Activated CD4-positive, alpha-beta T cell treated with anti-CD3 and anti-CD28 coated beads, Interleukin-10, Interleukin-2, amounts not matched to agents 100 ng/mL and 50 ng/mL, durations not matched to agents 16 hours and 8 hours (primary cell): ENCODE data around the gene LAMC2.

Experiments
- DNase-seq: peaks from one replicate; pipeline ENCODE4 v3.0.0-alpha.2; 2020

The LAMC2 gene

GRCh38 chr1:183173828-183174227 is 12.2 kb upstream of the LAMC2 start:
- DNase-seq, result no peak

- DNase-seq, result no peak
Observed at GRCh38 chr1:183175631-183176030, 10.4 kb upstream of the LAMC2 start.

DNA sequence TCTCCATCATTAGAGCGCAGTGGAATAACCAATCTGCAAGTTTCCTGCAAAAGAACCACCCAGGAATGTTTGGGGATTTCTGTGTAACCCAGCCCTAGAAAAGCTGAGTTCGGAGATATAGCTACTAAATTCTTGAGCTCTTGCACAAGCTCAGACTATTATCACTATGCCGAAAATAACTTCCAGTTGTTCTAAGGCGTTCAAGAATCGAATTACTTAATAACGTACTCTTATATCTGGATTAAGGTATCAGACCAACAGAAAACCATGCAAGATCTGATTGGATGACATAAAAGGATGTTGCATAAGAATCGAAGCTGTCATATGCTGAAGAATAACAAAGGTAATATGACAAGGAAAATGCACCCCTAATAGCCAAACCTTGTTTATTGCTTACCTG is 7.5 kb upstream of the LAMC2 start:
- DNase-seq, result no peak

DNA sequence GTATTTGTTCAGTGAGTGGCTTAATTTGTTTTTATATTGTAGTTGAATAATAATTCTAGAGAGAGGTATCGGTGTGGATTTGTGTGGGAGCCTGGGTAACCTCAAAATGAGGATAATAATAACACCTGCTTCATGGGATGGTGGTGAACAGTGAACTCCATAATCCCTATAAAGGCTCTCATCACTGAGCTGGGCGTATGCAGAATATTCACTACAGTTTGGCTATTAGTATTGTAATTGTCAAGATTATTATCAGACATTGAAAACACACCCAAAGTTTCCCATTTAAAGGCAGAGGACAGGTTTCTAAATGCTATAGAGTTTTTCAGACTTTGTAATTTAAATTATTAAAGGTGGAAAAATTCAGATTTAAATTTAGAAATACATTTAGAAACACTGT is 7.0 kb upstream of the LAMC2 start:
- DNase-seq, result no peak

GRCh38 chr1:183180218-183180617 is 5.8 kb upstream of the LAMC2 start:
- no peak for DNase-seq

DNA sequence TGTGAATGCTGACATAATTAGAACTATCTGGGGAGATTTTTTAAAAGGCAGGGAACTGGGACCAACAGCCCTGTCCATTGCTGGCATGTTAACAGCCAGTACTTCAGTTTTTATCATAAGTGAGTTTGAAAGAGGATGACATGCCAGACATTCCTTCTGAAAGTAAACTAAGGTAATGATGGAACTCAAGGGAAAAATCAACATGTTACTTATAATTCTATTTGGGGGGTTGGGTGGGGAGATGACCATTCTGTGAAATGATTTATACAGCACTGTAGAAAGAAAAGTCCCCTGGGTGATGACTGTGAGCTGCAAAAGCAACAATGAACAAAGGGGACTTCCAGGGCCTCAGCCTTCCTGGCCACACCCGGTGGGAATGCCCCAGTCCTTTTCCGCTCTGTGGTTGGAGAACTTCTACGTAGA is 5.4 kb upstream of the LAMC2 start:
- peak; percentile 19 for DNase-seq

GRCh38 chr1:183186841-183187240 is 777 bp downstream of the LAMC2 start:
- no peak for DNase-seq

DNA sequence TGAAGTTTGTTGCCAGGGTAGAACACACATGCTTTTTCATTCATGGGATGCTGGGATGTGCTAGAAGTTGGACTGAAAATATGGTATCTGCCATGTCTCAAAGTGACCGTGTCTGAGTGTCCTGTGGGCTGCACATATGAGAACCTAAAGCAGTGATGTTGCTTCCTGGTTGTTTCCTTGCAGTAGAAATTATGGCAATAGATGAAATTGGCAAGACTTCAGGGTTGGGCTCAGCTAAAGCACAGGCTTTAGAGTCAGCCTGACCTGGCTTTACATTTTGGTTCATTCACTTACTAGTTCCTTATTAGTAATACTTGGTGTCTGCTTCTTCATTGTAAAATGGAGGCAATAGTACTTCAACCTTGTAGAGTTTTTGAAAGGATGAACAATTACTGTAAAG is 2.2 kb downstream of the LAMC2 start:
- no peak for DNase-seq

- DNase-seq, result no peak
Observed at GRCh38 chr1:183191833-183192232, 5.8 kb downstream of the LAMC2 start.

- no peak for DNase-seq
Observed at GRCh38 chr1:183193963-183194525, 8.0 kb downstream of the LAMC2 start.

- peak; percentile 64 for DNase-seq
Observed at GRCh38 chr1:183194527-183195141, 8.6 kb downstream of the LAMC2 start.

GRCh38 chr1:183195142-183195574 is 9.1 kb downstream of the LAMC2 start:
- no peak for DNase-seq

- DNase-seq, result no peak
Observed at GRCh38 chr1:183197762-183198161, 11.7 kb downstream of the LAMC2 start.

DNA sequence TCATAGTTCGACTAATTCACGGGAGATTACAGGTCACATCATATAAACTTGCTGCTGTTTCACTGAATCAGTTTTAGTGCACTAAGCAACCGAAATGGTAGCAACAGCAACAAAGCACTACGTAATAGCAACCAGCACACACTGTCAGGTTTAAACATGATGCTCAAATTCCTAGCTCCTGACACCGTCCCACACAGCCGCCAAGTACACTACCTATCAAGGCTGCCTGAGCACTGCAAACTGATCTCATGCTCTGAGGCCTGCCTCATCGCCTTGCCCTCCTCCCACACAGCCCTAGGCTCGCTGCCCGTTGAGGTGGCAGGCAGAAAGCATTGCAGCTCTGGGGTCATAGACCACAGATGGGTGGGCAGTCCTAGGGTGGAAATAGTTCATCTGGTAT is 12.4 kb downstream of the LAMC2 start:
- DNase-seq, result no peak

DNA sequence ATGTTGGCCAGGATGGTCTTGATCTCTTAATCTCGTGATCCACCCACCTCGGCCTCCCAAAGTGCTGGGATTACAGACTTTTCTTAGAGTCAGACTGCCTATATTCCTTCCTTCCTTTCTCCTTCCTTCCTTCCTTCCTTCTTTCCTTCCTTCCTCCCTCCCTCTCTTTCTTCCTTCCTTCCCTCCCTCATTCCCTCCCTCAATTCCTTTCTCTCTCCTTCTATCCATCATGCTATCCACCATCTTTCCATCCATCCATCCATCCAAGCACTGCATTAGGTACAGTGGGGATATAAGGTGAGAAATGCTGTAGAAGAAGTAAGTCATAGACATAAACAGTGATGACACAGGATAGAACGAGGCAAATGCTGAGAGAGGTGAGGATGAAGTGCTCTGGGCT is 13.2 kb downstream of the LAMC2 start:
- DNase-seq, result no peak

- DNase-seq, result no peak
Observed at GRCh38 chr1:183200451-183200850, 14.4 kb downstream of the LAMC2 start.

DNA sequence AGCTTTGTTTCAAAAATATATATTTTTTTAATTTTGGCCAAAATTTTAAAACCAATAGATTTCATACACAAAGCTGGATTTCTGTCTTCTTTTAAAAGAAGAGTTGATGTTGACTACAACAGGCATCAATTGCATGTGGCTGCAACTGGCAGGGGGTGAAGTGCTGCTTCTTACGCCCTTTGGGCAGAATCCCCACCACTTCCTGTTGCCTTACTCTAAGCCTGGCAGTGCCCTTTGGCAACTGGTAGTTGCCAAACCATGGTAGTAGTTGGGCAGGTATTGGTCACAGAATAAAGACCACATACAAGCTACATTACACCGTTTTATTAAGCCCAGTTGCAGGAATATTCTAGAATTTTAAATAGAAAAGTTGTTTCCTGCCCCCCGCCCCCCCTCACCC is 17.0 kb downstream of the LAMC2 start:
- no peak for DNase-seq

DNA sequence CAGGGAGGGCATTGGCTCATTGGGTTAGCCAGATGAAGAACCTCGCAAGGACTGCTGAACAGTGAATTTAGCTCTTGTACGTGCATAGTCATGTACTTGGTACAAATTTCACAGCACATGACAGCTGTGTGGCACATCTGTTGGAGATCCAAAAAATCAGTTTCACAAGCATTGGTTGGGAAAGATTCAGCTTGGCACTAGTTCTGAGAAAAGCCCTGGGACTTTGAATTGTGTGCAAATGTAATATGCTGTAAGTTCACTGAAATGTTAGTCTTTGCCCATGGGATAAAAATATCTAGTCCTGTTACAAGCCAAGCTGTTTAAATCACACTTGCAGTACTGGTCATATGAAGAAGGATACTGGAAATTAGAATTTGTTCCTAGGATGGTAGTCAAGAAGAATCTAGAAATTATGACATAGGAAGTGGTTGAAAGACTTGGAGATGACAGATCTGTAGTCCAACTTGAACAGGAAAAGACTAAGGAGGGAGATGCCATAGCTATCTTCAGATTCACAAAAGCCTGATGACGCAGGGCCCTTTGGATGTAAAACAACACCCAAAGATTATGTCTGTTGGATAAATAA is 19.2 kb downstream of the LAMC2 start:
- DNase-seq, result no peak

DNA sequence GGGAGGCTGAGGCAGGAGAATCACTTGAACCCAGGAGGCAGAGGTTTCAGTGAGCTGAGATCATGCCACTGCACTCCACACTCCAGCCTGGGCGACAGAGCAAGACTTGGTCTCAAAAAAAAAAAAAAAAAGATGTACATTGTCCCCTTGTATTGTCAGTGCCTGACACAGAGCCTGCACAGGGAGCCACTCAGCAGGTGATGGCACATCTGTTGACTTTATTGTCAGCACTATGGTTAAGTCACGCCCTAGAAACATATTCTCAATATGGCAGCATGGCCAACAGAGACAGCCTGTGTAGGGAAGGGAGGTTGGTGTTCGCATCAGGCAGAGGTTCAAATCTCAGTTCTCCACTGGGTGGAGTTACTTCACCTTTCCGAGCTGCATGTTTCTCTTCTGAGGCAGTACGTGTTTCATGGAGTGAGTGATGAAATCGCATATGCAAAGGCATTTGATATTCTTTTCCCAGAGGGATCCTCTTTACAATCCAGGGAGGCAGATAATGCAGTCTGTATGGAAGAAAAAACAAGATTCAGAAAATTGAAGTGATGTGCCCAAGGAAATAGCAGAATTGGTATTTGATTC is 20.6 kb downstream of the LAMC2 start:
- no peak for DNase-seq

- DNase-seq, result peak; percentile 65
Observed at GRCh38 chr1:183209533-183210158, 23.6 kb downstream of the LAMC2 start.

- DNase-seq, result no peak
Observed at GRCh38 chr1:183210681-183211080, 24.6 kb downstream of the LAMC2 start.

DNA sequence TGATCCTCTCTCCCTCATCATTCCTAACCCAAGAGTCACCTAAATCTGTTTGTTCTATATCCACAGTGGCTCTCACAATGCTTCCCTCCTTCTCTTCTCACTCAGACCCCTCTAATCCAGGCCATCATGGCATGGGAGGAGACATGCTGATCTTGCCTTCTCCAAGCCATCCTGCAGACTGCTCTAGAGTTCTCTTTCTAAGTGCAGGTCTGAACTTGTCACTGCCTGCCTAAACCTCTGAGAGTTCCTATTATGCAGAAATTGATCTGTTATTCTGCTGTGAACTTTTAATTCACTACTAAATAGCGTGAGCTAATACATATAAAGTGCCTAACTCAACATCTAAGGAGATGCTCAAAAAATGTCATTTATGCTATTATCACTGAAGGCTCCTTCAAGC is 26.8 kb downstream of the LAMC2 start:
- DNase-seq, result no peak

DNA sequence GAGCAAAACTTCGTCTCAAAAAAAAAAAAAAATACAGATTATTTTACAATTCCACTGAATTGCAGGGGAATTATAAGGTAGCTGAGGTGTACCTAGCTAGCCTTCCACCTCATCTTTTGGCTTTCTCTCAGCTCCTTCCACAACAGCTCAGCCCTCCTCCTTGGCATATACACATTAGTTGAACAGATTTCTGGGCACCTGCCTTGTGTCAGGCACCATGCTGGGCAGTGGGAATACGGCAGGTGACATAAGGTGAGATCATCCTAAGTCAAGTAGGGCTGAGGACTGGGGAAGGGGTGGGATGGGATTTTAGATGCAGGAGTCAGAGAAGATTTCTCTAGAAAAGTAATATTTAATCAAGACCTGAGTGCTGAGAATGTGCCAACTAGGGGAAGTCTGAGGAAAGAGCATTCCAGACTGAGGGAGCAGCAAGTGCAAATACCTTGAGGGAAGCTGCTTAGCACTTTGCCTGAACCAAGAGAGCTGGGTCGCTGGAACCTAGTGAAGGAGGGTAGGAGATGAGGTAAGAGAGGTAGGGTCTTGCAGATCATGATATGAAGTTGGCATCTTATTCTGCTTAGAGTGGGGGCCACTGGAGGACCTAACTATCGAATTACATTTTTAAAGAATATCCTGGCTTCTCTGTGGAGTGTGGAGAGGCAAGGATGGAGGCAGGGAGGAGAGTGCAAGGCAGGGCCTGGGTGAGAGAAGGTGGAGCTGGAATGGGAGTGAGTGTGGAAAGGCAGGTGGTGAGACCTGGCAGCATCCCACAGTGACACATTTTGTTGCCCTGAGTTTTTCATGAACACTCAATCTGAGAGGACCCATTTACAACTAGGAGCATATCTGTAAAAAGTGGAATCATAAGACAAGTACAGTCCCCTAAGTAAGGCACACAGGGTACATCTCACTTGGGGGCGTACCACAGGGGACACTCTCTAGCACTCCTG is 28.2 kb downstream of the LAMC2 start:
- DNase-seq, result no peak
